ENCODE measurements around the gene C12orf57.
"Not testable (repeated sequence)": the region's sequence is repeated elsewhere in the genome, so short reads cannot be mapped to it uniquely, and the experiment has no call there.

C12orf57 gene, protein sequence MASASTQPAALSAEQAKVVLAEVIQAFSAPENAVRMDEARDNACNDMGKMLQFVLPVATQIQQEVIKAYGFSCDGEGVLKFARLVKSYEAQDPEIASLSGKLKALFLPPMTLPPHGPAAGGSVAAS

GRCh38 chr12:6943722-6944380 is at the start of gene C12orf57, which contains the start of gene RNU7-1:
Gene C12orf57 (plus strand): TSS chr12:6944022. CDS start chr12:6944122, 100 bp downstream.
Gene RNU7-1 (plus strand): TSS chr12:6943816.
- peak; percentile 94 for DNase-seq

GRCh38 chr12:6894321-6894720 is 49.5 kb upstream of the C12orf57 start:
- no peak for DNase-seq

GRCh38 chr12:6896846-6897435 is 46.9 kb upstream of the C12orf57 start:
- no peak for DNase-seq

DNA sequence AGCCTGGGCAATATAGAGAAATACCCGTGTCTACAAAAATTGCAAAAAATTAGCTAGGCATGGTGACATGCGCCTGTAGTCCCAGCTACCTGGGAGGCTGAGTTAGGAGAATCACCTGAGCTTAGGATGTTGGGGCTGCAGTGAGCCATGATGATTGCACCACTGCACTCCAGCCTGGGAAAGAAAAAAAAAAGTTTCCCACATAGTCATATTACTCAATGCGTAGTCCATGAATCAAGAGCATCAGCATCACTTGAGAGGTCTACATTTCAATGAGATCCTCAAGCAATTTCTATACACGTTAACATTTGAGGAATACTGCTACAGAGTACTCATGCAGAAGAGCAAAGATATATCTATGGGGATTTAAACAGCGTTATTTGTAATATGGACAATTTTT is 44.4 kb upstream of the C12orf57 start:
- no peak for DNase-seq

DNA sequence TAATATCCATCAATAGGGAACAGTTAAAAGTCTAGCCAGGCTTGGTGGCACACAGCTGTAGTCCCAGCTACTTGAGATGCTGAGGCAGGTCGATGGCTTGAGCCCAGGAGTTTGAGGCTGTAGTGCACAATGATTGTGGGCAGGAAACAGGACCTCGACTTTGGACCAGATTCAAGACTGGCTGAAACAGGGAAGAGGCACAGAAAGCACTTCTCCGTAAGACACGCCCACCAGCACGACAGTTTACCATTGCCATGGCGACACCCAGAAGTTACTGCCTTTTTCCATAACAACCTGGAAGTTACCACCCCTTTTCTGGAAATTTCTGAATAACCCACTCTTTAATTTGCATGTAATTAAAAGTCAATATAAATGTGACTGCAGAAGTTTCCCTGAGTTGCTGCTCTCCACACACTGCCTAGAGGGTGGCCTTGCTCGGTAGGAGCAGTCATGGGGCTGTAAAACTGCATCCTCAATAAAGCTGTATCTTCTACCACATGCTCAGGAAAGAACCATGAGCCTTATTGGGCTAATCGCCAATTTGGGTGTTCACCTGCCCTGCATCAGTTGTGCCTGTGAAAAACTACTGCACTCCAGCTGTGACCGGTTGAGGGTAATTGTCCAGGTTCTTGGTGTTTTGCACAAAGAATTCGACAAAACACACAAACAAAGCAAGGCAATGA is 43.8 kb upstream of the C12orf57 start:
- no peak for DNase-seq

- DNase-seq = no peak
Observed at GRCh38 chr12:6902448-6902847, 41.4 kb upstream of the C12orf57 start.

- no peak for DNase-seq
Observed at GRCh38 chr12:6903722-6904121, 40.1 kb upstream of the C12orf57 start.

- DNase-seq = peak; percentile 76
Observed at GRCh38 chr12:6904280-6905276, 39.2 kb upstream of the C12orf57 start, which contains the start of gene LRRC23. Gene LRRC23 (plus strand): TSS chr12:6904822. CDS start chr12:6905634, 812 bp downstream.

GRCh38 chr12:6905414-6906040 is 38.3 kb upstream of the C12orf57 start:
- DNase-seq = no peak

DNA sequence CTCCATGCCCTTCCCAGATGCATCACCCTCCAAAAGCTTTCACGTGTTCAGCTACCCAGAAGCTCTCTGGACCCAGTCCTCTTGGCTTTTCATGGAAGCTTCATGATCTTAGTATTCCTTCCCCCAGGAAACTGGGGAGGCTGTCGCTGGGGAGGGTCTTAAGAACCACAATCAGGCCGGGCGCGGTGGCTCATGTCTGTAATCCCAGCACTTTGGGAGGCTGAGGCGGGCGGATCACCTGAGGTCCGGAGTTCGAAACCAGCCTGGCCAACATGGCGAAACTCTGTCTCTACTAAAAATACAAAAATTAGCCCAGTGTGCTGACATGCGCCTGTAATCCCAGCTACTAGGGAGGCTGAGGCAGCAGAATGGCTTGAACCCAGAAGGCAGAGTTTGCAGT is 35.7 kb upstream of the C12orf57 start:
- DNase-seq = not testable (repeated sequence)

DNA sequence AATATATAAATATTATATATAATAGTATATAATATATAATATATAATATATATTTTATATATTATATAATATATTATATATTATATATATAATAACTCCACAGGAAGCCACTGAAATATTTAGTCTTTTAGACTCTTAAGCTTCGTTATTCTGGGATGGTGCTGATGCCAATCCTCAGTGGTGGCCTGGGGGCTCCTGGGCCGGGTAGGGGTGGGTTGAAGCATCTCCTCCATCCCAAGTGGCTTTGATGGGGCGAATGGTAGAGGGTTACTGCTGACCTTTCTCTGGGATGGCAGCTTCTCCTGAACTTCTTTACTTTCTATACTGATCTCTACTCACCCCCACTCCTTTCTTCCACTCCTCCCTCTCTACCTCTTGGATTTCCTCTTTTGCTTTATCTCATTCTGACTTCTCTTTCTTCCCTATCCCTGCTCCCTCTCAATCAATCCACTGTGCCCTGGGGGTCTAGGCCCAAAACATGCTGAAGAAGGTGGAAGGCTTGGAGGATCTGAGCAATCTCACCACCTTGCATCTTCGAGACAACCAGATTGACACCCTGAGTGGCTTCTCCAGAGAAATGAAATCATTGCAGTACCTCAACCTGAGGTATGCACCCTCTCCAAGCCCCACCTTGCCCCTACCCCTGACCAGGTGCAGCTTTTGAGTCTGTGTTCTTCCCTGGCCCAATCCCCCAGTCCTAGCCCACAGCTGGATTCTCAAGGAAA is 34.2 kb upstream of the C12orf57 start:
- no peak for DNase-seq

DNA sequence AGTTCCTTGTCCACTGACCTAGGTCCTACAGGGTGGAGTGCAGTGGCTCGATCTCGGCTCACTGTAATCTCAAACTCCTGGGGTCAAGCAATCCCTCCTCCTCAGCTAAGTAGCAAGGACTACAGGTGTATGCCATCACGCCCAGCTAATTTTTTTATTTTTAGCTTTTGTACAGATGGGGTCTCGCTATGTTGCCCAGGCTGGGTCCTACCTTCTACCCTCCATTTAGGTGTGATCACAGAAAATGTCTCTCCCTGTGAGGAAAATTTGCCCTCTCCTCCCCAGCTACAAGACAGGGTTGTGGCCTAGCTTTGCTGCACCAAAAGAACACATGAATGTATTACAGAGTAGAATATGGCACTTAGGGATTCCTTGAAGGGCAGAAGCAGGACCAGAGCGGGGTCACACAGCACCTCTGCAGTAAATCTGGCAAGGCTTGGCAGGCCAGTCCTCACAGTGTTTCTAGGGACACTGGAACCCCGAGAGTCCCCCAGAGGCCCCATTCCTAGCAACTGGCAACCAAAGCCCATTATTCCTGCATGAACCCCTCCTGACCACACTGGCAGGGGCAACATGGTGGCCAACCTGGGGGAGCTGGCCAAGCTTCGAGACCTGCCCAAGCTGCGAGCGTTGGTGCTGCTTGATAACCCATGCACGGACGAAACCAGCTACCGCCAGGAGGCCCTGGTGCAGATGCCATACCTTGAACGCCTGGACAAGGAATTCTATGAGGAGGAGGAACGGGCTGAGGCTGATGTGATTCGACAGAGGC is 31.5 kb upstream of the C12orf57 start:
- no peak for DNase-seq

DNA sequence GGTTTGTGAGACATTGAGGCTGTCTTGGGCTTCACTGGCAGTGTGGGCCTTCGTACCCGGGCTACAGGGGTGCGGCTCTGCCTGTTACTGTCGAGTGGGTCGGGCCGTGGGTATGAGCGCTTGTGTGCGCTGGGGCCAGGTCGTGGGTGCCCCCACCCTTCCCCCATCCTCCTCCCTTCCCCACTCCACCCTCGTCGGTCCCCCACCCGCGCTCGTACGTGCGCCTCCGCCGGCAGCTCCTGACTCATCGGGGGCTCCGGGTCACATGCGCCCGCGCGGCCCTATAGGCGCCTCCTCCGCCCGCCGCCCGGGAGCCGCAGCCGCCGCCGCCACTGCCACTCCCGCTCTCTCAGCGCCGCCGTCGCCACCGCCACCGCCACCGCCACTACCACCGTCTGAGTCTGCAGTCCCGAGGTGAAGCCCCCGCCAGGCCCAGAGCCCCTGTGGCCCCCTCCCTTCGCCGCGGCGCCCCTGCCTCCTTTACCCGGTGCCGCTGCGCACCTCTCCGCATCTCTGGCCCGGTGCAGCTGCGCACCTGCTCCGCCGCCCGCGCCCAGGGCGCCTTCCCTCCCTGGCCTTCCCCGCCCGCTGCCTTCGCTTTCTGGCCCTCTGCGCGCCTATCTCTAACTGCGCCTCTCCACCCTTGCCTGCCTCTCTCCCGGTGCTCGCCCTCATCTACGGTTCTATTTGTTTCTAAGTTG is 29.4 kb upstream of the C12orf57 start, which contains the start of gene ENO2:
ENO2 (plus strand) TSS at position 335 of the 701 bp plus-strand sequence. CDS start 1,253 bp downstream, outside the sequence.
- DNase-seq = peak; percentile 7

DNA sequence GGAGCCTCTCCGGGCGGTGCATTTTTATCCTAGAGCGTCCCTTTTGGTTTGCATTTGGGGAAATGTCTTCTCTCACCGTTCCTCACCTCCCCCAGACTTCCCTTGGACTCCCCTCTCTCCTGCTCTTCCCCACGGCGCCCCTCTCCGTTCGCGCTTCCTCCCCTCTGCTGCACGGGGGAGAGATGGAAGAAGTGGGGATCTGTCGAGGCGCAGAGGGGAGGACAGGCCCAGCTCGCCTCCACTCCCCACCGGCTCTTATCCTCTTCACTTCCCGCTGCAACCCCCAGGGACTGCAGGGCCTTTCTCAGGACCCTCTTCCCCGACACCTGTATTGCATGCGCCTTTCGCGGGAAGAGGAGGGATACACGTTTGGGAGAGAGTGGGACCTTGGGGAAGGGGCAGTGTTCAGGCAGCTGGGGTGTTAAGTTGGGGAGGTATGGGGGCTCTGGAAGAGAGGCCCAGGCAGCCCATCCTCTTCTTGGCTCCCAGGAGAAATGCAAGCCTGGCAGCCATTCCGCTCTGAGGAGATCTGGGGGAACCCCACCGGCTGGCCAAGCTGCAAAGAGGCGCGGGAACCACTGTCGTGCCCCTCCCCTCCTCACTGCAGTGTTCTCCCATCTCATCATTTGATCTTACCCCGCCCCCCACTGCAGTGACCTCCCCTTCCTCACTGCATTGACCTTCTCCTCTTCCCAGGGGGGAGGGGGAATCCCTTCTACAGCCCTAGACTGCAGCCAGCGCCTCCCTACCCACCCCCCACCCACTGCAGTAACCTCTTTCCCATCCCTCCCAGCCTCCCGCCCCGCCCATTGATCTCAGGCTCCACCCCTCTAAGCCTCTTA is 28.7 kb upstream of the C12orf57 start:
- no peak for DNase-seq

DNA sequence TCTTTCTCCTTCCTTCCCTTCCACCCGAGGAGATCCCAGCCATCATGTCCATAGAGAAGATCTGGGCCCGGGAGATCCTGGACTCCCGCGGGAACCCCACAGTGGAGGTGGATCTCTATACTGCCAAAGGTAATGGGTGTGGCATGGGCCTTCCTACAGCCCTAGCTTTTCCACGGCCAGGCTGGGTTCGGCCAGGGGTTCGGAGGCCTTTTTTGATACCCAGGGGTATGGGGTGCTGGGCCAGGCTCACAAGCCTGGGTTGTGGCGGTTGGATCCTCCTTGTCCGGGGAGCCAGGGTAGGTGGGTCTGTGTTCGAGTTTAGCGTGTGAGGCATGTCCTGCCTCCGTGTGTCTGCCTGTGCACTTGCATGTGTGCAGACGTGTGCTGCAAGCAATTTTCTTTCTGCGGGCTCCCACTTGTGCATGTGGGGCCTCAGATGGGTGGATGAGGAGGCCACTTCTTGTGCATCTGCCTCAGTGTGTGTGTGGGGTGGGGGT is 28.0 kb upstream of the C12orf57 start:
- DNase-seq = no peak

- DNase-seq = no peak
Observed at GRCh38 chr12:6916426-6917200, 27.2 kb upstream of the C12orf57 start.

GRCh38 chr12:6917491-6918231 is 26.2 kb upstream of the C12orf57 start:
- DNase-seq = no peak
